Neural cell (in vitro differentiated cells): Measurements from ENCODE around the gene GRM4. TPM values are rescaled to one million over a fixed set of nuclear protein-coding genes. Genes with fewer than 3 reads are reported as not detected.

Experiments
- H2AFZ ChIP-seq: fragments of 200-600, 300-800 bp; sonication (generic), shearing (Covaris generic); 2 replicates; pipeline ENCODE4 v1.6.0; 2014; ENCODE audit warnings: low read depth, mild to moderate bottlenecking, antibody characterized with exemption, low read length, moderate library complexity
- H3F3A ChIP-seq: fragments of 200-600 bp; shearing (Covaris generic); 2 replicates; pipeline ENCODE4 v1.6.1; 2016; ENCODE audit warnings: mild to moderate bottlenecking, moderate library complexity, mixed read lengths, antibody characterized with exemption, low read length; ENCODE audit not compliant: insufficient read depth, poor library complexity, severe bottlenecking
- H3K27ac ChIP-seq: fragments of 200-600, 300-800 bp; sonication (generic), shearing (Covaris generic); 2 replicates; pipeline ENCODE4 v1.5.1; 2014; ENCODE audit warnings: mild to moderate bottlenecking, low read length, moderate library complexity
- H3K27me3 ChIP-seq: fragments of 300-800, 200-600 bp; sonication (generic), shearing (Covaris generic); 2 replicates; pipeline ENCODE4 v1.6.0; 2014; ENCODE audit warnings: mild to moderate bottlenecking, low read depth, low read length, moderate library complexity; ENCODE audit not compliant: insufficient read depth
- H3K36me3 ChIP-seq: fragments of 300-800, 200-600 bp; sonication (generic), shearing (Covaris generic); 2 replicates; pipeline ENCODE4 v1.5.1; 2014; ENCODE audit warnings: mild to moderate bottlenecking, antibody characterized with exemption, low read length, moderate library complexity; ENCODE audit not compliant: insufficient read depth
- H3K4me2 ChIP-seq: fragments of 300-800, 200-600 bp; sonication (generic), shearing (Covaris generic); 2 replicates; pipeline ENCODE4 v1.6.0; 2014; ENCODE audit warnings: mild to moderate bottlenecking, low read length
- H3K4me3 ChIP-seq: fragments of 300-800, 200-600 bp; sonication (generic), shearing (Covaris generic); 2 replicates; pipeline ENCODE4 v1.5.1; 2014; ENCODE audit warnings: mild to moderate bottlenecking, low read length, moderate library complexity
- H3K79me2 ChIP-seq: fragments of 200-600 bp; shearing (Covaris generic); replicated peaks from 2 replicates; pipeline ENCODE4 v1.6.0; 2014; ENCODE audit warnings: mild to moderate bottlenecking, low read length, moderate library complexity; ENCODE audit not compliant: insufficient read depth
- H3K9ac ChIP-seq: fragments of 300-800, 200-600 bp; sonication (generic), shearing (Covaris generic); 2 replicates; pipeline ENCODE4 v1.6.1; 2016; ENCODE audit warnings: mild to moderate bottlenecking, low read length, mixed read lengths
- H3K9me2 ChIP-seq: fragments of 200-600 bp; shearing (Covaris generic); 2 replicates; pipeline ENCODE4 v1.6.1; 2016; ENCODE audit warnings: mild to moderate bottlenecking, low read length, mixed read lengths; ENCODE audit not compliant: insufficient read depth
- H3K9me3 ChIP-seq: fragments of 200-600, 300-800 bp; sonication (generic), shearing (Covaris generic); 2 replicates; pipeline ENCODE4 v1.6.1; 2016; ENCODE audit warnings: mild to moderate bottlenecking, mixed run types, low read length, moderate library complexity, mixed read lengths
- H4K20me1 ChIP-seq: fragments of 200-600 bp; shearing (Covaris generic); 2 replicates; pipeline ENCODE4 v1.6.1; 2016; ENCODE audit warnings: mild to moderate bottlenecking, mixed run types; ENCODE audit not compliant: insufficient read depth
- CTCF ChIP-seq: fragments of 450-650 bp; IDR thresholded peaks from 2 replicates; pipeline ENCODE4 v1.5.1; 2014; ENCODE audit warnings: antibody characterized with exemption, mild to moderate bottlenecking, moderate library complexity; ENCODE audit not compliant: poor library complexity, severe bottlenecking
- EP300 ChIP-seq: fragments of 450-650 bp; conservative IDR thresholded peaks from 2 replicates; pipeline ENCODE4 v1.6.1; 2014; ENCODE audit warnings: antibody characterized with exemption, mild to moderate bottlenecking, moderate library complexity; ENCODE audit not compliant: poor library complexity, severe bottlenecking
- EZH2 ChIP-seq: fragments of 200-600, 300-800 bp; shearing (Covaris generic), sonication (generic); IDR thresholded peaks from 2 replicates; pipeline ENCODE4 v1.6.1; 2014; ENCODE audit warnings: antibody characterized with exemption, low read length, borderline replicate concordance, mild to moderate bottlenecking; ENCODE audit not compliant: insufficient read depth, poor library complexity, severe bottlenecking
- MXI1 ChIP-seq: fragments of 450-650 bp; conservative IDR thresholded peaks from 2 replicates; pipeline ENCODE4 v1.6.1; 2014; ENCODE audit warnings: antibody characterized with exemption, mild to moderate bottlenecking; ENCODE audit not compliant: poor library complexity, severe bottlenecking
- POLR2AphosphoS5 ChIP-seq: IDR thresholded peaks from 2 replicates; pipeline ENCODE4 v1.6.1; 2012
- RAD21 ChIP-seq: fragments of 450-650 bp; conservative IDR thresholded peaks from 2 replicates; pipeline ENCODE4 v1.6.1; 2014; ENCODE audit warnings: antibody characterized with exemption, mild to moderate bottlenecking, moderate library complexity
- REST ChIP-seq: IDR thresholded peaks from 2 replicates; pipeline ENCODE4 v1.6.1; 2012; ENCODE audit warnings: borderline replicate concordance
- SMC3 ChIP-seq: fragments of 450-650 bp; conservative IDR thresholded peaks from 2 replicates; pipeline ENCODE4 v1.6.1; 2014; ENCODE audit warnings: antibody characterized with exemption, mild to moderate bottlenecking, moderate library complexity; ENCODE audit not compliant: poor library complexity
- TAF1 ChIP-seq: IDR thresholded peaks from 2 replicates; pipeline ENCODE4 v1.6.1; 2012; ENCODE audit warnings: low read depth
- polyA plus RNA-seq: library from polyadenylated mRNA; depleted of rRNA; stranded (reverse); fragments of >200 nt; gene quantifications from 2 replicates; pipeline ENCODE4 v1.2.3, GENCODE V29; 2014

Gene GRM4
- polyA plus RNA-seq, 1 donor from 2014 or later: 2.1 TPM

GRCh38 chr6:34059914-34060313 lies 86.0 kb downstream of the GRM4 start:
- no peaks in the 10 kb centered on the region for H3K27me3 ChIP-seq
- no peaks in the 10 kb centered on the region for H3K9me3 ChIP-seq
- H3K27ac ChIP-seq: no peak overlapping the region
- H3F3A ChIP-seq: no peaks in the 10 kb centered on the region
- no peaks in the 10 kb centered on the region for H3K36me3 ChIP-seq
- H3K9ac ChIP-seq: no peak overlapping the region
- H3K4me3 ChIP-seq: no peak overlapping the region
- no peaks in the 10 kb centered on the region for H3K9me2 ChIP-seq
- no peak for TF ChIP-seq EZH2
- TF ChIP-seq POLR2AphosphoS5: no peak
- no peak overlapping the region for H2AFZ ChIP-seq
- no peaks in the 10 kb centered on the region for H3K79me2 ChIP-seq
- H3K4me2 ChIP-seq: no peak overlapping the region
- no peaks in the 10 kb centered on the region for H4K20me1 ChIP-seq

- Histone ChIP-seq H3K36me3 (no peaks in the 10 kb centered on the region), H3K9me3 (no peaks in the 10 kb centered on the region), H3K79me2 (no peaks in the 10 kb centered on the region), H2AFZ (no peak overlapping the region), H3K4me2 (no peak overlapping the region), H3K27ac (no peak overlapping the region), H3F3A (no peaks in the 10 kb centered on the region), H3K9me2 (no peaks in the 10 kb centered on the region), H3K27me3 (no peaks in the 10 kb centered on the region), H3K9ac (no peak overlapping the region), H4K20me1 (no peaks in the 10 kb centered on the region), H3K4me3 (no peak overlapping the region)
- TF ChIP-seq RAD21 (no peak), POLR2AphosphoS5 (no peak), MXI1 (no peak), TAF1 (no peak), REST (no peak), EZH2 (no peak), EP300 (no peak), CTCF (no peak), SMC3 (no peak)
Observed at GRCh38 chr6:34059136-34059731, 86.7 kb downstream of the GRM4 start.
